Testis (tissue), 3 donors: ENCODE results near the gene ITGA4. TPM values are rescaled to one million over a fixed set of nuclear protein-coding genes. Genes with fewer than 3 reads are reported as not detected.

ENCODE experiments used
- DNase-seq: peaks from one replicate; pipeline ENCODE4 v3.0.0-alpha.2; 2019
- H3K27ac ChIP-seq, 2 donors: fragments of 200-600 bp; sonication (generic); one replicate each; pipeline ENCODE4 v1.5.1; 2019
- H3K27me3 ChIP-seq: fragments of 200-600 bp; sonication (generic); one replicate; pipeline ENCODE4 v1.5.1; 2019
- H3K36me3 ChIP-seq: fragments of 200-600 bp; sonication (generic); one replicate; pipeline ENCODE4 v1.5.1; 2017; ENCODE audit warnings: low read depth; ENCODE audit errors: missing control alignments
- H3K4me1 ChIP-seq: fragments of 200-600 bp; sonication (generic); one replicate; pipeline ENCODE4 v1.5.1; 2019
- H3K4me3 ChIP-seq, 2 donors: fragments of 200-600 bp; sonication (generic); one replicate each; pipeline ENCODE4 v1.5.1; 2017 to 2019
- H3K9me3 ChIP-seq: fragments of 200-600 bp; sonication (generic); one replicate; pipeline ENCODE4 v1.5.1; 2017
- CTCF ChIP-seq, 3 experiments: fragments of 450-650 bp in 2 of 3; fragments of 200-600 bp in 1 of 3; sonication (generic) in 1 of 3; IDR thresholded peaks; one replicate each; pipeline ENCODE4 v1.5.1; 2016 to 2019; ENCODE audit warnings: antibody characterized with exemption in 3 of 3, mild to moderate bottlenecking in 2 of 3, moderate library complexity in 1 of 3
- POLR2A ChIP-seq: fragments of 450-650 bp; IDR thresholded peaks from one replicate; pipeline ENCODE4 v1.6.1; 2017; ENCODE audit warnings: antibody characterized with exemption, mild to moderate bottlenecking, moderate library complexity
- WGBS, 2 donors: methylation state at CpG; one replicate each; pipeline ENCODE4 v1.1.5; 2018; 5-methylcytosine and 5-hydroxymethylcytosine counted together
- intact Hi-C: fragments of 100-400 bp; cut with DNase I; formaldehyde crosslinking; loops from one replicate; pipeline ENCODE4 v1.15.1; 2023; ENCODE audit warnings: low total_unique reads
- polyA plus RNA-seq: library from polyadenylated mRNA; stranded (reverse); fragments of 350-450 nt; fragmentation: Illumina TruSeq; extraction: RNeasy Lipid Tissue Mini Kit (QIAGEN cat#74804); gene quantifications from one replicate; pipeline ENCODE4 v1.2.3, GENCODE V29; 2014; ENCODE audit warnings: low read depth, low replicate concordance; ENCODE audit not compliant: insufficient read depth
- total RNA-seq, 2 donors: library from RNA; depleted of rRNA; stranded (reverse); fragments of >200 nt; gene quantifications; one replicate each; pipeline ENCODE4 v1.2.3, GENCODE V29; 2016

ITGA4 gene
- total and polyA plus RNA-seq, 3 donors from 2014 or later: 1.6 to 3.8 (median 1.7) TPM

- no peak for DNase-seq
- H3K9me3 ChIP-seq: no peaks in the 10 kb centered on the region
- H3K27ac ChIP-seq: no peak overlapping the region
- WGBS, 2 donors: 82 to 91% methylated on average over 7 of the region's 7 CpGs
- no peaks in the 10 kb centered on the region for H3K27me3 ChIP-seq
- intact Hi-C loops: no loop called here
- H3K4me3 ChIP-seq: no peak overlapping the region
- no peak for TF ChIP-seq CTCF (IDR thresholded peaks at IDR 0.05)
- TF ChIP-seq POLR2A: no peak
- H3K4me1 ChIP-seq: no peaks in the 10 kb centered on the region
- H3K36me3 ChIP-seq: no peaks in the 10 kb centered on the region
Observed at GRCh38 chr2:181461056-181461997, 4.1 kb downstream of the ITGA4 start.

- H3K27me3 ChIP-seq: no peaks in the 10 kb centered on the region
- intact Hi-C loops: no loop called here
- H3K36me3 ChIP-seq: no peaks in the 10 kb centered on the region
- H3K4me1 ChIP-seq: no peaks in the 10 kb centered on the region
- TF ChIP-seq CTCF (IDR thresholded peaks at IDR 0.05) (no peak), POLR2A (no peak)
- no peak overlapping the region for H3K27ac ChIP-seq
- 72 to 78% methylated on average over 1 of the region's 1 CpG for WGBS, 2 donors
- H3K9me3 ChIP-seq: no peaks in the 10 kb centered on the region
- H3K4me3 ChIP-seq: no peak overlapping the region
- no peak for DNase-seq
Observed at GRCh38 chr2:181462033-181462432, 4.8 kb downstream of the ITGA4 start.

- DNase-seq: no peak
- no peaks in the 10 kb centered on the region for H3K9me3 ChIP-seq
- TF ChIP-seq POLR2A (no peak), CTCF (IDR thresholded peaks at IDR 0.05) (no peak)
- intact Hi-C loops: no loop called here
- no peak overlapping the region for H3K27ac ChIP-seq
- H3K4me1 ChIP-seq: no peaks in the 10 kb centered on the region
- H3K36me3 ChIP-seq: no peaks in the 10 kb centered on the region
- H3K27me3 ChIP-seq: no peaks in the 10 kb centered on the region
- no peak overlapping the region for H3K4me3 ChIP-seq
- WGBS, 2 donors: 92 to 96% methylated on average over 3 of the region's 3 CpGs
Observed at GRCh38 chr2:181463588-181463987, 6.4 kb downstream of the ITGA4 start.

GRCh38 chr2:181464966-181465365, 7.8 kb downstream of the ITGA4 start:
- Histone ChIP-seq H3K9me3 (no peaks in the 10 kb centered on the region), H3K4me3 (no peak overlapping the region), H3K36me3 (no peaks in the 10 kb centered on the region), H3K4me1 (no peaks in the 10 kb centered on the region), H3K27me3 (no peaks in the 10 kb centered on the region), H3K27ac (no peak overlapping the region)
- 51 to 70% methylated on average over 2 of the region's 2 CpGs for whole genome bisulfite sequencing, 2 donors
- DNase-seq: no peak
- intact Hi-C loops: no loop called here
- TF ChIP-seq POLR2A: no peak
- TF ChIP-seq CTCF (IDR thresholded peaks at IDR 0.05): no peak
